K562 (cell line): ENCODE results near the gene POLR2L. TPM values are rescaled to one million over a fixed set of nuclear protein-coding genes. Genes with fewer than 3 reads are reported as not detected.
A peak's percentile ranks its signal among the peaks of the same experiment; 100 is the strongest.

Source experiments
- ATAC-seq: fragments of 200-7000 bp; cut with Tn5 transposase; 3 replicates; pipeline ENCODE4 v1.9.1; 2020; ENCODE audit warnings: moderate library complexity
- BruUV-seq: library from RNA; stranded (reverse); fragments of 400-500 nt; replicated peaks from 2 replicates; lab custom pipeline; 2021; lab: Mats Ljungman, UMichigan
- CTCF ChIA-PET: fragments of 300-600 bp; formaldehyde crosslinking; extraction: SDS; loops from one replicate; lab custom pipeline; 2021; ENCODE audit warnings: low intra/inter-chr PET ratio; lab: Yijun Ruan, JAX
- POLR2A ChIA-PET: fragments of 300-600, 350-650 bp; sonication (Branson Sonifier 250); formaldehyde crosslinking; extraction: SDS; loops from one replicate; lab custom pipeline; 2021; ENCODE audit warnings: antibody characterized with exemption, inconsistent platforms; lab: Yijun Ruan, JAX
- DNase-seq, 4 experiments: peaks; one replicate each; pipeline versions ENCODE4 v3.0.0 to v3.0.0-alpha.2; 2011 to 2018; ENCODE audit warnings: low spot score in 3 of 4, mixed read lengths in 3 of 4; ENCODE audit errors: extremely low read depth in 1 of 4
- FAIRE-seq: peaks from 2 replicates; lab custom pipeline; 2011; peaks lifted over from hg19 to GRCh38; lab: Jason Lieb, UNC
- H2AFZ ChIP-seq: 2 replicates; pipeline ENCODE4 v1.6.0; 2011; ENCODE audit warnings: low read depth, low read length, control low read depth, inconsistent platforms
- H3K27ac ChIP-seq: fragments of 200-600 bp; 3 replicates; pipeline ENCODE4 v1.8.0; 2011; ENCODE audit warnings: low read depth, mild to moderate bottlenecking, control low read depth, inconsistent platforms, low read length, moderate library complexity, mixed read lengths; ENCODE audit errors: extremely low read depth
- H3K27me3 ChIP-seq, 2 experiments: fragments of 300-600 bp in 1 of 2; 2 replicates in 1 of 2; 3 replicates in 1 of 2; pipeline versions ENCODE4 v1.6.0 to v1.8.0; 2011; ENCODE audit warnings: inconsistent platforms in 2 of 2, low read length in 2 of 2, mild to moderate bottlenecking in 1 of 2, mixed read lengths in 1 of 2, moderate library complexity in 1 of 2; ENCODE audit not compliant: control insufficient read depth in 2 of 2, insufficient read depth in 2 of 2
- H3K36me3 ChIP-seq: fragments of 300-600 bp; 3 replicates; pipeline ENCODE4 v1.8.0; 2011; ENCODE audit warnings: mild to moderate bottlenecking, low read length, inconsistent platforms; ENCODE audit not compliant: control insufficient read depth, insufficient read depth
- H3K4me1 ChIP-seq, 2 experiments: fragments of 200-600 bp in 1 of 2; replicated peaks in 1 of 2; 2 replicates in 1 of 2; 3 replicates in 1 of 2; pipeline versions ENCODE4 v1.5.1 to v1.8.0; 2011; ENCODE audit warnings: inconsistent platforms in 2 of 2, low read length in 2 of 2, mild to moderate bottlenecking in 1 of 2, mixed read lengths in 1 of 2, moderate library complexity in 1 of 2; ENCODE audit not compliant: control insufficient read depth in 2 of 2, insufficient read depth in 2 of 2
- H3K4me2 ChIP-seq: 2 replicates; pipeline ENCODE4 v1.6.1; 2011; ENCODE audit warnings: low read length, control low read depth, inconsistent platforms, mixed read lengths; ENCODE audit not compliant: insufficient read depth
- H3K4me3 ChIP-seq: fragments of 200-600 bp; sonication (generic), shearing (Covaris generic); 2 replicates; pipeline ENCODE4 v1.5.1; 2016; ENCODE audit warnings: control low read depth, inconsistent platforms
- H3K79me2 ChIP-seq: fragments of 200-600 bp; 3 replicates; pipeline ENCODE4 v1.8.0; 2011; ENCODE audit warnings: low read length, inconsistent platforms; ENCODE audit not compliant: control insufficient read depth, insufficient read depth
- H3K9ac ChIP-seq, 2 experiments: 2 replicates each; pipeline versions ENCODE4 v1.6.0 to v1.6.1; 2011; ENCODE audit warnings: low read depth in 2 of 2, low read length in 2 of 2, control low read depth in 1 of 2, inconsistent platforms in 1 of 2, mild to moderate bottlenecking in 1 of 2, mixed read lengths in 1 of 2; ENCODE audit not compliant: insufficient read depth in 1 of 2
- H3K9me1 ChIP-seq: one replicate; pipeline ENCODE4 v1.6.0; 2011; ENCODE audit warnings: inconsistent platforms, mild to moderate bottlenecking, low read length, moderate library complexity; ENCODE audit not compliant: control insufficient read depth, insufficient read depth
- H3K9me3 ChIP-seq: replicated peaks from 2 replicates; pipeline ENCODE4 v1.5.1; 2011; ENCODE audit warnings: low read depth, low read length, inconsistent platforms; ENCODE audit not compliant: control insufficient read depth, insufficient read depth
- H4K20me1 ChIP-seq: replicated peaks from 2 replicates; pipeline ENCODE4 v1.6.1; 2011; ENCODE audit warnings: low read length, inconsistent platforms, mixed read lengths; ENCODE audit not compliant: control insufficient read depth, insufficient read depth
- HDAC2 ChIP-seq: fragments of 450-650 bp; IDR thresholded peaks from 2 replicates; pipeline ENCODE4 v1.6.1; 2016; ENCODE audit warnings: mild to moderate bottlenecking
- HOXB6 ChIP-seq: fragments of 250-450 bp; sonication (Bioruptor Pico); IDR thresholded peaks from 2 replicates; pipeline ENCODE4 v1.5.1; 2022; ENCODE audit warnings: mild to moderate bottlenecking, borderline replicate concordance
- MAFK ChIP-seq: IDR thresholded peaks from 2 replicates; pipeline ENCODE4 v1.6.1; 2011; ENCODE audit warnings: low read length, improper control_type of control experiment
- RBM14 ChIP-seq: fragments of 200-400 bp; formaldehyde crosslinking; IDR thresholded peaks from 2 replicates; pipeline ENCODE4 v1.6.1; 2018; ENCODE audit warnings: low read depth, mild to moderate bottlenecking, low read length, moderate library complexity, borderline replicate concordance; ENCODE audit not compliant: insufficient read depth
- SIX5 ChIP-seq, 2 experiments: IDR thresholded peaks; 2 replicates each; pipeline ENCODE4 v1.6.1; 2011; ENCODE audit warnings: low read length in 2 of 2, borderline replicate concordance in 1 of 2, low read depth in 1 of 2, mild to moderate bottlenecking in 1 of 2, moderate library complexity in 1 of 2; ENCODE audit not compliant: insufficient read depth in 1 of 2
- SMARCE1 ChIP-seq: fragments of 450-650 bp; IDR thresholded peaks from 2 replicates; pipeline ENCODE4 v1.7.1; 2016; ENCODE audit warnings: mild to moderate bottlenecking
- TGIF2 ChIP-seq: sonication (generic); formaldehyde crosslinking; IDR thresholded peaks from 2 replicates; pipeline ENCODE4 v1.8.1; 2022; ENCODE audit warnings: mild to moderate bottlenecking, missing genetic modification reagents, moderate library complexity
- ZNF282 ChIP-seq: sonication (generic); formaldehyde crosslinking; IDR thresholded peaks from 2 replicates; pipeline ENCODE4 v1.8.1; 2023; ENCODE audit warnings: missing genetic modification reagents
- ZNF324 ChIP-seq: fragments of 250-450 bp; sonication (Bioruptor Pico); IDR thresholded peaks from 2 replicates; pipeline ENCODE4 v1.4.0; 2020; ENCODE audit warnings: mild to moderate bottlenecking
- WGBS: fragments of 100-300 bp; shearing (Covaris generic); methylation state at CpG from one replicate; pipeline ENCODE4 v1.1.6; 2016; ENCODE audit warnings: low coverage, mixed read lengths; ENCODE audit not compliant: insufficient coverage; ENCODE audit errors: missing lambda C conversion rate; 5-methylcytosine and 5-hydroxymethylcytosine counted together
- in situ Hi-C: fragments of 300-500 bp; cut with MboI; formaldehyde crosslinking; loops from 4 replicates; pipeline ENCODE4 v1.15.0; 2018; ENCODE audit warnings: inconsistent platforms, mixed read lengths
- intact Hi-C: fragments of 100-400 bp; cut with micrococcal nuclease; formaldehyde crosslinking; loops from 2 replicates; pipeline ENCODE4 v1.14.2; 2022
- polyA plus RNA-seq, 8 experiments: library from polyadenylated mRNA; depleted of rRNA in 4 of 8; stranded (reverse) in 5 of 8; unstranded in 3 of 8; fragments of >200 nt; fragmentation: Nextera tagmentation in 2 of 8; fragmentation: Illumina TruSeq in 1 of 8; extraction: Ambion mirVana in 2 of 8; extraction: Trizol in 1 of 8; gene quantifications; 2 replicates each; pipeline versions ENCODE4 v1.2.1 to v1.2.3, GENCODE V29; 2011 to 2014; ENCODE audit warnings: inconsistent platforms in 1 of 8, missing spikeins in 1 of 8
- total RNA-seq, 7 experiments: library from RNA; depleted of rRNA in 6 of 7; stranded (reverse); fragments of >200 nt in 6 of 7; fragmentation: Illumina TruSeq in 2 of 7; extraction: Trizol in 2 of 7; gene quantifications; 2 replicates each; pipeline versions ENCODE4 v1.2.1 to v1.2.3, GENCODE V29; 2011 to 2021; ENCODE audit warnings: low replicate concordance in 1 of 7
- TF ChIP-seq, protein P1 (sequence below): fragments of 450-650 bp; IDR thresholded peaks from 2 replicates; pipeline ENCODE4 v1.6.1; 2016; ENCODE audit warnings: antibody characterized with exemption
- TF ChIP-seq, protein P2 (sequence below), 3 experiments: fragments of 200-800 bp in 1 of 3; sonication (Bioruptor generic) in 1 of 3; sonication (generic) in 1 of 3; formaldehyde crosslinking in 1 of 3; IDR thresholded peaks; 2 replicates each; pipeline versions ENCODE4 v1.6.1 to v1.8.0; 2016 to 2022; ENCODE audit warnings: mild to moderate bottlenecking in 2 of 3, missing compliant biosample characterization in 2 of 3, missing genetic modification characterization in 2 of 3, missing genetic modification reagents in 1 of 3
- TF ChIP-seq, protein P3 (sequence below): sonication (generic); formaldehyde crosslinking; IDR thresholded peaks from 2 replicates; pipeline ENCODE4 v1.5.0; 2020; ENCODE audit warnings: missing genetic modification reagents
- TF ChIP-seq, protein P4 (sequence below): fragments of 250-450 bp; sonication (Bioruptor Pico); IDR thresholded peaks from 2 replicates; pipeline ENCODE4 v1.4.0; 2020; ENCODE audit warnings: mild to moderate bottlenecking, moderate library complexity

The POLR2L gene
- total and polyA plus RNA-seq, 9 of the 15 experiments (the other 6 are each of a cell fraction or from before 2014, with no cell fraction given): 38.3 to 688 (median 108) TPM

DNA sequence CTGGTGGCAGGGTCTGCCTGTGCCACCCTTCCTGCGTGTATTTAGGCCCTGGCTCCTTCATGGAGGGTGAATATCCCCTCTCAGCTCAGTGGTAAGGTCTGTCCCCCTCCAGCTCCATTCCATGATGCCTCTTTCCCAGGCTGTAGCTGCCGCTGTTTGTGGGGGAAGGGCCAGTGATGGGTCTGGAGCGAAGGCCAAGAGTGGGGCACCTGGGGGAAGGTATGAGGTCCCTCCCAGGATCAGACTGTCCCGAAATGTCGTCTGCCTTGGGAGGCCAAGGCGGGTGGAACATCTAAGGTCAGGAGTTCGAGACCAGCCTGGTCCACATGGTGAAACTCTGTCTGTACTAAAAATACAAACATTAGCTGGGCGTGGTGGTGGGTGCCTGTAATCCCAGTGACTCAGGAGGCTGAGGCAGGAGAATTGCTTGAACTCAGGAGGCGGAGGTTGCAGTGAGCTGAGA lies 8.4 kb downstream of the POLR2L start:
- in situ Hi-C loops: no loop called here
- peaks cover 46% of the 10 kb centered on the region; the same call in 2 of the 3 replicates for H3K36me3 ChIP-seq
- H2AFZ ChIP-seq: no peak overlapping the region
- intact Hi-C loops: loop anchor here (2.0 kb wide), 1 partner anchor 29 kb away; the partner anchor contains the start of gene PIDD1
- no peaks in the 10 kb centered on the region for H3K9me3 ChIP-seq
- H3K4me2 ChIP-seq: peak overlapping the region; percentile 85
- no peak for ATAC-seq
- H3K4me1 ChIP-seq: peaks cover 20 to 91% of the 10 kb centered on the region in 2 experiments; a peak in 4 of 5 replicates
- DNase-seq: peak in 1 of 4 experiments; percentile 55
- ChIA-PET POLR2A (interaction anchor here (0.5 to 2.2 kb wide), 7 partner anchors 8 to 359 kb away, joined by 3 to 20 read pairs (median 4); partner anchors contain the start of genes PNPLA2, POLR2L and TSPAN4), CTCF (no interaction called here)
- no peaks in the 10 kb centered on the region for H3K27me3 ChIP-seq
- peak overlapping the region; percentile 94 for H3K27ac ChIP-seq
- H3K9ac ChIP-seq: peak overlapping the region; percentile 92 to 95
- WGBS: 5% methylated on average over 8 of the region's 9 CpGs
- peak; percentile 49 for FAIRE-seq
- H3K4me3 ChIP-seq: peak overlapping the region; percentile 87
- H4K20me1 ChIP-seq: peaks cover 7% of the 10 kb centered on the region
- H3K79me2 ChIP-seq: peaks cover 50% of the 10 kb centered on the region
- BruUV-seq: no TSS peak
- peaks cover 2% of the 10 kb centered on the region for H3K9me1 ChIP-seq
- TF ChIP-seq, protein P1, sequence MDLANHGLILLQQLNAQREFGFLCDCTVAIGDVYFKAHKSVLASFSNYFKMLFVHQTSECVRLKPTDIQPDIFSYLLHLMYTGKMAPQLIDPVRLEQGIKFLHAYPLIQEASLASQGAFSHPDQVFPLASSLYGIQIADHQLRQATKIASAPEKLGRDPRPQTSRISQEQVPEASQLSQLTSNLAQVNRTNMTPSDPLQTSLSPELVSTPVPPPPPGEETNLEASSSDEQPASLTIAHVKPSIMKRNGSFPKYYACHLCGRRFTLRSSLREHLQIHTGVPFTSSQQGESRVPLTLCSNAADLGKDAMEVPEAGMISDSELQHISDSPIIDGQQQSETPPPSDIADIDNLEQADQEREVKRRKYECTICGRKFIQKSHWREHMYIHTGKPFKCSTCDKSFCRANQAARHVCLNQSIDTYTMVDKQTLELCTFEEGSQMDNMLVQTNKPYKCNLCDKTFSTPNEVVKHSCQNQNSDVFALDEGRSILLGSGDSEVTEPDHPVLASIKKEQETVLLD: no peak
- TF ChIP-seq, protein P2, sequence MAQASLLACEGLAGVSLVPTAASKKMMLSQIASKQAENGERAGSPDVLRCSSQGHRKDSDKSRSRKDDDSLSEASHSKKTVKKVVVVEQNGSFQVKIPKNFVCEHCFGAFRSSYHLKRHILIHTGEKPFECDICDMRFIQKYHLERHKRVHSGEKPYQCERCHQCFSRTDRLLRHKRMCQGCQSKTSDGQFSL (CRISPR knock-in tag; IDR thresholded peaks at IDR 0.05): peak; percentile 79
- TF ChIP-seq, protein P2 (tag; IDR thresholded peaks at IDR 0.05): no peak
- TF ChIP-seq ZNF324 (CRISPR knock-in tag): no peak
- no peak for TF ChIP-seq HOXB6 (CRISPR knock-in tag)
- 0 out of 2 replicates have a peak, but pooled peaks have one; percentile 34 for TF ChIP-seq HDAC2
- no peak for TF ChIP-seq TGIF2 (CRISPR knock-in tag)
- TF ChIP-seq, protein P3, sequence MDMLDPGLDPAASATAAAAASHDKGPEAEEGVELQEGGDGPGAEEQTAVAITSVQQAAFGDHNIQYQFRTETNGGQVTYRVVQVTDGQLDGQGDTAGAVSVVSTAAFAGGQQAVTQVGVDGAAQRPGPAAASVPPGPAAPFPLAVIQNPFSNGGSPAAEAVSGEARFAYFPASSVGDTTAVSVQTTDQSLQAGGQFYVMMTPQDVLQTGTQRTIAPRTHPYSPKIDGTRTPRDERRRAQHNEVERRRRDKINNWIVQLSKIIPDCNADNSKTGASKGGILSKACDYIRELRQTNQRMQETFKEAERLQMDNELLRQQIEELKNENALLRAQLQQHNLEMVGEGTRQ: no peak
- TF ChIP-seq ZNF282 (CRISPR knock-in tag): no peak
- TF ChIP-seq, protein P4, sequence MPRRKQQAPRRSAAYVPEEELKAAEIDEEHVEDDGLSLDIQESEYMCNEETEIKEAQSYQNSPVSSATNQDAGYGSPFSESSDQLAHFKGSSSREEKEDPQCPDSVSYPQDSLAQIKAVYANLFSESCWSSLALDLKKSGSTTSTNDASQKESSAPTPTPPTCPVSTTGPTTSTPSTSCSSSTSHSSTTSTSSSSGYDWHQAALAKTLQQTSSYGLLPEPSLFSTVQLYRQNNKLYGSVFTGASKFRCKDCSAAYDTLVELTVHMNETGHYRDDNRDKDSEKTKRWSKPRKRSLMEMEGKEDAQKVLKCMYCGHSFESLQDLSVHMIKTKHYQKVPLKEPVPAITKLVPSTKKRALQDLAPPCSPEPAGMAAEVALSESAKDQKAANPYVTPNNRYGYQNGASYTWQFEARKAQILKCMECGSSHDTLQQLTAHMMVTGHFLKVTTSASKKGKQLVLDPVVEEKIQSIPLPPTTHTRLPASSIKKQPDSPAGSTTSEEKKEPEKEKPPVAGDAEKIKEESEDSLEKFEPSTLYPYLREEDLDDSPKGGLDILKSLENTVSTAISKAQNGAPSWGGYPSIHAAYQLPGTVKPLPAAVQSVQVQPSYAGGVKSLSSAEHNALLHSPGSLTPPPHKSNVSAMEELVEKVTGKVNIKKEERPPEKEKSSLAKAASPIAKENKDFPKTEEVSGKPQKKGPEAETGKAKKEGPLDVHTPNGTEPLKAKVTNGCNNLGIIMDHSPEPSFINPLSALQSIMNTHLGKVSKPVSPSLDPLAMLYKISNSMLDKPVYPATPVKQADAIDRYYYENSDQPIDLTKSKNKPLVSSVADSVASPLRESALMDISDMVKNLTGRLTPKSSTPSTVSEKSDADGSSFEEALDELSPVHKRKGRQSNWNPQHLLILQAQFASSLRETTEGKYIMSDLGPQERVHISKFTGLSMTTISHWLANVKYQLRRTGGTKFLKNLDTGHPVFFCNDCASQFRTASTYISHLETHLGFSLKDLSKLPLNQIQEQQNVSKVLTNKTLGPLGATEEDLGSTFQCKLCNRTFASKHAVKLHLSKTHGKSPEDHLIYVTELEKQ (CRISPR knock-in tag): no peak
- TF ChIP-seq RBM14: no peak
- no peak for TF ChIP-seq MAFK
- TF ChIP-seq SMARCE1: no peak
- TF ChIP-seq SIX5 (IDR thresholded peaks at IDR 0.05; ENCODE audit: borderline replicate concordance in 1 of 2, insufficient read depth in 1 of 2, low read depth in 1 of 2, low read length in 2 of 2): no peak
